Natural killer cell (primary cell): ENCODE data around the gene SHANK3. TPM values are rescaled to one million over a fixed set of nuclear protein-coding genes. Genes with fewer than 3 reads are reported as not detected.

ENCODE experiments used
- ATAC-seq, 3 donors: fragments of 150-1000 bp in 2 of 3; fragments of 200-7000 bp in 1 of 3; cut with Tn5 transposase; 1 replicate in 1 of 3; 2 replicates in 2 of 3; pipeline ENCODE4 v1.10.0; 2021; ENCODE audit warnings: mild to moderate bottlenecking in 2 of 3, moderate library complexity in 2 of 3
- DNase-seq, 2 donors: peaks; one replicate each; pipeline versions ENCODE4 v3.0.0 to v3.0.0-alpha.2; 2013 to 2021; ENCODE audit warnings: mixed read lengths in 1 of 2
- H3K27ac ChIP-seq: one replicate; pipeline ENCODE4 v1.5.1; 2013; ENCODE audit warnings: mild to moderate bottlenecking, low read length
- H3K27me3 ChIP-seq: one replicate; pipeline ENCODE4 v1.6.1; 2013; ENCODE audit warnings: low read length; ENCODE audit not compliant: control insufficient read depth, insufficient read depth
- H3K36me3 ChIP-seq: one replicate; pipeline ENCODE4 v1.6.1; 2013; ENCODE audit warnings: low read length; ENCODE audit not compliant: control insufficient read depth, insufficient read depth
- H3K4me1 ChIP-seq: one replicate; pipeline ENCODE4 v1.6.1; 2013; ENCODE audit warnings: low read length; ENCODE audit not compliant: control insufficient read depth, insufficient read depth
- H3K4me3 ChIP-seq: one replicate; pipeline ENCODE4 v1.5.1; 2013; ENCODE audit warnings: low read length
- H3K9me3 ChIP-seq: one replicate; pipeline ENCODE4 v1.6.1; 2013; ENCODE audit warnings: low read length; ENCODE audit not compliant: control insufficient read depth, insufficient read depth
- H3K27ac Mint-ChIP-seq, 2 donors: one replicate each; pipeline ENCODE4 v1.8.0; 2022; ENCODE audit warnings: mild to moderate bottlenecking in 2 of 2, mixed read lengths in 2 of 2, moderate library complexity in 1 of 2
- H3K27me3 Mint-ChIP-seq, 2 donors: one replicate each; pipeline ENCODE4 v1.8.0; 2022; ENCODE audit warnings: low read depth in 2 of 2, mixed read lengths in 2 of 2
- H3K36me3 Mint-ChIP-seq: one replicate; pipeline ENCODE4 v1.8.0; 2022; ENCODE audit warnings: mixed read lengths
- H3K4me1 Mint-ChIP-seq, 2 donors: one replicate each; pipeline ENCODE4 v1.8.0; 2022; ENCODE audit warnings: mixed read lengths in 2 of 2
- H3K4me3 Mint-ChIP-seq: one replicate; pipeline ENCODE4 v1.8.0; 2022; ENCODE audit warnings: mild to moderate bottlenecking, moderate library complexity, mixed read lengths
- H3K9me3 Mint-ChIP-seq, 2 donors: one replicate each; pipeline ENCODE4 v1.8.0; 2022; ENCODE audit warnings: mixed read lengths in 2 of 2
- WGBS: methylation state at CpG from one replicate; pipeline ENCODE4 v1.1.7; 2013; ENCODE audit warnings: missing lambda C conversion rate; ENCODE audit not compliant: insufficient coverage; 5-methylcytosine and 5-hydroxymethylcytosine counted together
- intact Hi-C: fragments of 100-400 bp; cut with micrococcal nuclease; formaldehyde crosslinking; loops from one replicate; pipeline ENCODE4 v1.14.2; 2022
- total RNA-seq, 4 donors: library from RNA; stranded (reverse); fragments of 120-200 nt in 1 of 4; gene quantifications; one replicate each; pipeline versions ENCODE4 v1.2.3 to v1.2.4, GENCODE V29; 2013 to 2022
- TF ChIP-seq, protein P1 (sequence below): fragments of 200-600 bp; IDR thresholded peaks from one replicate; pipeline ENCODE4 v1.8.0; 2022; ENCODE audit warnings: antibody characterized with exemption

The SHANK3 gene
- total RNA-seq, 3 donors from 2014 or later (not counting 1 experiment from before 2014, with no cell fraction given), result 0.07 TPM; not detected in 2

DNA sequence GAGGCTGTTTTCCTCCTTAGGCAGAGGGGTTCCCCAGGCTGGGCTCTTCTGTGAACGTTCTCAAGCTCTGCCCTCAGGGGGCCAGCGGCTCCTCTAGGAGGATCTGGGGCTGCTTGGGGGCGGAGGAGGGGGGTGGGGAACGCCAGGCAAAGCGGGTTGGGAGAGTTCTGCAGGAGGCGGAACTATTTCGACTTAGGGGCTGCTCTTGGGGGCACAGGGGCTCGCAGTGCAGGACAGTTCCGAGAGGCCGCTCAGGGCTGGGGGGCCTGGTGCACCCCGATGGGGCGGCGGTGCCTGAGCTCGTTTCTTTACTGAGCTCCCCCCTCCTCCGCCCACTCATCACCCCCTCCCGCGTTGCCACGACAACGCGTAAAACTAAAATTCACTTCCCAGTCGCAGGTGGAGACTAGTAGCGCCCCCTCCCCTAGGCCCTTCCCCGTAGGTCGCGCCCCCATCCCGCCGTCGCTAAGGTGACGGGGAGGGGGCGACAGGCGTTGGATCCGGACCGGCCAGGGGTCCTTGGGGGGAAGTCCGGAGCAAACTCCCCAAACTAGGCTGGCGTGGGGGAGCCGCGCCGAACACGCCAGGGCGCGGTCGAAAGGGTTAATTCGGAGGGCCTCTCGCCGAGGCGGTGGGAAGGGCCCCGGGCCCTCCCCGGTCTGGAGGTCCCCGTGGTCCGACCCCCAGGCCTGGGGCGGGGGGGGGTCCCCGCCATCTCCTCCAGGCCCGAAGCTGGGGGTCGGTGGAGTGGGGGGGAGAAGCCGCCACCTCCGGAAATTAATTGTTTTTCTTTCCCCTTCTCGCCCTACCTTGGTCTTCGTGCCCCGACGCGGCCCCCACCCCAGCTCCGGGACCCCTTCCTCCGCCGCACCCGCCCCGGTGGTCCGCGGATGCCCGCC, 857 bp downstream of the SHANK3 start:
- Histone ChIP-seq H3K4me1 (peaks cover 18% of the 10 kb centered on the region), H3K36me3 (no peaks in the 10 kb centered on the region), H3K4me3 (no peak overlapping the region), H3K27ac (no peak overlapping the region), H3K27me3 (peaks cover 29% of the 10 kb centered on the region), H3K9me3 (no peaks in the 10 kb centered on the region)
- WGBS, result 1% methylated on average over 62 of the region's 69 CpGs
- Mint-ChIP-seq H3K4me1 (peaks cover 0 to 38% of the 10 kb centered on the region in 2 donors), H3K36me3 (no peaks in the 10 kb centered on the region), H3K4me3 (peak overlapping the region; percentile 79), H3K27ac (peak overlapping the region in 1 of 2 donors; percentile 74), H3K27me3 (peaks cover 38 to 44% of the 10 kb centered on the region in 2 donors), H3K9me3 (no peaks in the 10 kb centered on the region)
- ATAC-seq, result peak in 2 of 3 donors; percentile 25 to 27
- intact Hi-C loops, result no loop called here
- peak in 1 of 2 donors; percentile 63 for DNase-seq
- TF ChIP-seq, protein P1, sequence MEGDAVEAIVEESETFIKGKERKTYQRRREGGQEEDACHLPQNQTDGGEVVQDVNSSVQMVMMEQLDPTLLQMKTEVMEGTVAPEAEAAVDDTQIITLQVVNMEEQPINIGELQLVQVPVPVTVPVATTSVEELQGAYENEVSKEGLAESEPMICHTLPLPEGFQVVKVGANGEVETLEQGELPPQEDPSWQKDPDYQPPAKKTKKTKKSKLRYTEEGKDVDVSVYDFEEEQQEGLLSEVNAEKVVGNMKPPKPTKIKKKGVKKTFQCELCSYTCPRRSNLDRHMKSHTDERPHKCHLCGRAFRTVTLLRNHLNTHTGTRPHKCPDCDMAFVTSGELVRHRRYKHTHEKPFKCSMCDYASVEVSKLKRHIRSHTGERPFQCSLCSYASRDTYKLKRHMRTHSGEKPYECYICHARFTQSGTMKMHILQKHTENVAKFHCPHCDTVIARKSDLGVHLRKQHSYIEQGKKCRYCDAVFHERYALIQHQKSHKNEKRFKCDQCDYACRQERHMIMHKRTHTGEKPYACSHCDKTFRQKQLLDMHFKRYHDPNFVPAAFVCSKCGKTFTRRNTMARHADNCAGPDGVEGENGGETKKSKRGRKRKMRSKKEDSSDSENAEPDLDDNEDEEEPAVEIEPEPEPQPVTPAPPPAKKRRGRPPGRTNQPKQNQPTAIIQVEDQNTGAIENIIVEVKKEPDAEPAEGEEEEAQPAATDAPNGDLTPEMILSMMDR, result no peak

DNA sequence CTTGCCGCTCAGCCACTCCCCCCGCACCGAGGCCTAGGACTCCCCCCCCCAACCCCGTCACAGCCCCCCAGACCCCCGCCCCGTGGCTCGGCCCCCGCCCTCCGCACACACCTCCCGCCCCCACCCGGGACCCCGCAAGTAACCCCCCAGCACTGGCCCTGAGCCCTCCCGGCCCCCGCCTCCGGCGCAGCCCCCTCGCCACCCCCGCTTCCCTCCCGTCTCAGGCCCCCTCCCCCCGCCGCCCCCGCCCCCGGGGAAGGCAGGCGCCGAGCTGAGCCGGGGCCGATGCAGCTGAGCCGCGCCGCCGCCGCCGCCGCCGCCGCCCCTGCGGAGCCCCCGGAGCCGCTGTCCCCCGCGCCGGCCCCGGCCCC, 1.5 kb downstream of the SHANK3 start:
- intact Hi-C loops, result no loop called here
- Histone ChIP-seq H3K4me1 (peaks cover 18% of the 10 kb centered on the region), H3K27me3 (peaks cover 29% of the 10 kb centered on the region), H3K9me3 (no peaks in the 10 kb centered on the region), H3K36me3 (no peaks in the 10 kb centered on the region), H3K4me3 (no peak overlapping the region), H3K27ac (no peak overlapping the region)
- Mint-ChIP-seq H3K27ac (no peak overlapping the region), H3K36me3 (no peaks in the 10 kb centered on the region), H3K27me3 (peaks cover 35 to 44% of the 10 kb centered on the region in 2 donors), H3K9me3 (no peaks in the 10 kb centered on the region), H3K4me1 (peaks cover 0 to 38% of the 10 kb centered on the region in 2 donors), H3K4me3 (peak overlapping the region; percentile 68)
- DNase-seq (no peak), ATAC-seq (peak in 2 of 3 donors; percentile 21 to 31)
- TF ChIP-seq, protein P1, result no peak
- WGBS, result under 1% methylated on average over 27 of the region's 43 CpGs

DNA sequence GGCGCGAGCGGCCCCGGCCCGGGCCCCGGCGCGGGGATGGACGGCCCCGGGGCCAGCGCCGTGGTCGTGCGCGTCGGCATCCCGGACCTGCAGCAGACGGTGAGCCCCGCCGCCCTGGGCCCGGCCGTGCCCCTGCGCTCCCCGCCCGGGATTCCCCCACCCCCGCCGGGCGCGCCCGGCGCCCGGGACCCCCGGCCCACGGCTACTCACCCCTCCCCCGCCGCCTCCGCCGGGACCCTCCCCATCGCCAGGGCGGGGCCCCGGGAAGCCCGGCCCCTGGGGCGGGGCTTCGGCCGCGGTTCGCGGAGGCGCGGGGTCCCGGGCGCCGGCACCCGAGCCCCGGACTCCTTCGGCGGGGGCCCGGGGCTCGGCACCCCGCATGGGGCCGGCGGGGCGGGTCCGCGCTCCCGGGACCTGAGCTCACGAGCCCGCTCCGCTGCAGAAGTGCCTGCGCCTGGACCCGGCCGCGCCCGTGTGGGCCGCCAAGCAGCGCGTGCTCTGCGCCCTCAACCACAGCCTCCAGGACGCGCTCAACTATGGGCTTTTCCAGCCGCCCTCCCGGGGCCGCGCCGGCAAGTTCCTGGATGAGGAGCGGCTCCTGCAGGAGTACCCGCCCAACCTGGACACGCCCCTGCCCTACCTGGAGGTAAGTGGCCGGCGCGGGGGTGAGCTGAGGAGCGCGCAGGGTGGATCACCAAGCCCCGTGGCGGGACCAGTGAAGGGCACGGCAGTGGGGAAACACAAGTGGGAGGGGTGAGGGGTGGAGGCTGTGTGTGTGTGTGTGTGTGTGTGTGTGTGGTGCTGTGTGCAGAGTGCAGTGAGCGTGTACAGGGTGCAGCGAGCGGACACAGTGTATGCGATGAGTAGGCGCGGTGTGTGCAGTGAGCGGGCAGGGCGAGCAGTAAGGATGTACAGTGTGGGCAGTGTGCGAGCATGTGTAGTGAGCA, 2.3 kb downstream of the SHANK3 start:
- DNase-seq (peak in 1 of 2 donors; percentile 35), ATAC-seq (peak; percentile 11 to 46 (median 24))
- Mint-ChIP-seq H3K9me3 (no peaks in the 10 kb centered on the region), H3K27ac (no peak overlapping the region), H3K36me3 (no peaks in the 10 kb centered on the region), H3K4me1 (peaks cover 0 to 38% of the 10 kb centered on the region in 2 donors), H3K4me3 (peak overlapping the region; percentile 29), H3K27me3 (peaks cover 35 to 44% of the 10 kb centered on the region in 2 donors)
- H3K36me3 ChIP-seq, result no peaks in the 10 kb centered on the region
- peaks cover 18% of the 10 kb centered on the region for H3K4me1 ChIP-seq
- peaks cover 29% of the 10 kb centered on the region for H3K27me3 ChIP-seq
- intact Hi-C loops, result no loop called here
- H3K27ac ChIP-seq, result no peak overlapping the region
- H3K9me3 ChIP-seq, result no peaks in the 10 kb centered on the region
- 7% methylated on average over 99 of the region's 105 CpGs for WGBS
- no peak overlapping the region for H3K4me3 ChIP-seq
- TF ChIP-seq, protein P1, result no peak
